H1 (cell line): Measurements from ENCODE around the gene VIPR2. TPM values are rescaled to one million over a fixed set of nuclear protein-coding genes. Genes with fewer than 3 reads are reported as not detected.

Experiments used
- SIN3A ChIP-seq, 2 experiments: IDR thresholded peaks in 1 of 2; conservative IDR thresholded peaks in 1 of 2; 2 replicates each; pipeline ENCODE4 v1.6.1; 2011 to 2012; ENCODE audit warnings: low read length in 2 of 2, improper control_type of control experiment in 1 of 2, low read depth in 1 of 2, mild to moderate bottlenecking in 1 of 2
- SP4 ChIP-seq: IDR thresholded peaks from 2 replicates; pipeline ENCODE4 v1.6.1; 2012; ENCODE audit warnings: low read length, inconsistent platforms
- polyA plus RNA-seq, 7 experiments: library from polyadenylated mRNA; depleted of rRNA in 3 of 7; stranded (reverse) in 5 of 7; unstranded in 2 of 7; fragments of >200 nt in 5 of 7; fragments of 200-250 nt in 2 of 7; gene quantifications; 1 replicate in 5 of 7; 2 replicates in 1 of 7; 4 replicates in 1 of 7; pipeline versions ENCODE4 v1.2.1 to v1.2.3, GENCODE V29; 2011 to 2013; ENCODE audit warnings: missing spikeins in 2 of 7, mixed read lengths in 2 of 7
- total RNA-seq: library from RNA; stranded (reverse); fragmentation: NEBNext Ultra II Directional; extraction: Animal tissue kit (Norgen Biotek cat#: 25700); gene quantifications from 2 replicates; pipeline ENCODE4 v1.2.1, GENCODE V29; 2021

Gene VIPR2
- total and polyA plus RNA-seq, 2 of the 8 experiments (the other 6 are each of a cell fraction or from before 2014, with no cell fraction given), result 2.4 to 6.3 TPM

GRCh38 chr7:159049266-159050025, 95.2 kb downstream of the VIPR2 start (continued):
- TF ChIP-seq SIN3A (conservative IDR thresholded peaks at IDR 0.05 in 1 of 2, IDR thresholded peaks at IDR 0.05 in 1 of 2; ENCODE audit: low read depth in 1 of 2, low read length in 2 of 2) (no peak), SP4 (no peak)
- TF ChIP-seq, all 59 proteins: peak for 0
